HG02571 (cell line): Measurements from ENCODE around the gene SLC6A3.

Experiments
- ATAC-seq: cut with Tn5 transposase; IDR thresholded peaks from one replicate; pipeline ENCODE4 v1.9.1; 2021; ENCODE audit warnings: mild to moderate bottlenecking, moderate library complexity; ENCODE audit not compliant: unreplicated experiment

SLC6A3 gene

DNA sequence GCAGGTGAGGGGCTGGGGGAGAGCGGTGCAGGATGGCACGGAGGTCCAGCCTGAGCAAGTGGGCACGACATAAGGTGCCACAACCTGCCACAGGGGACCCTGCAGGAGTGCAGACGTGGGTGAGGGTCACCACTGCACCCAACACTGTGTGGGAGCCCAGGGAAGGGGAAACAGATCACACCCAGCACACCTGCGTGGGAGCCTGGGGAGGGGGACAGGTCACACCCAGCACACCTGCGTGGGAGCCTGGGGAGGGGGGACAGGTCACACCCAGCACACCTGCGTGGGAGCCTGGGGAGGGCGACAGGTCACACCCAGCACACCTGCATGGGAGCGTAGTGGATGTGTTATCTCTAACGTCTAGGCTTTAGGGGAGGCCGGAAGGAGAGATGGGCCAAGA, 53.0 kb downstream of the SLC6A3 start:
- ATAC-seq: no peak

DNA sequence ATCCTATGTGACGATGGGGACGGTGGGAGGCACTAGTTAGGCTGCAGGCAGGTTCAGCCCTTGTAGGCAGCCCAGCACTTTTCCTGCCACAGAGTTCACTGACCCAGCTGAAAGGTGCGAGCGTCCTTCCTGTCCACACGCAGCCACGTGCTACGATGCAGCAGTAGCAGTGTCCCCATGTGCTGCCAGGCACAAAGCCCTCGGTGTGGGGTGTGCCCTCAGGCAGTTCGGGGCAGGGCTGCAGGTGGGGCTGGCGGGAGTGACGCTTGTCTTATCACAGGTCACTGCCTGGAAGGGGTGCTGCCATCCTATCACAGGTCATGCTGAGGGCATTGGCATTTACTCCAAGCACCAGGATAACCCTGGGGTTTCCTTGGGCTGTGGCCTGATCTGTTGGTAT, 53.5 kb downstream of the SLC6A3 start:
- ATAC-seq: no peak

DNA sequence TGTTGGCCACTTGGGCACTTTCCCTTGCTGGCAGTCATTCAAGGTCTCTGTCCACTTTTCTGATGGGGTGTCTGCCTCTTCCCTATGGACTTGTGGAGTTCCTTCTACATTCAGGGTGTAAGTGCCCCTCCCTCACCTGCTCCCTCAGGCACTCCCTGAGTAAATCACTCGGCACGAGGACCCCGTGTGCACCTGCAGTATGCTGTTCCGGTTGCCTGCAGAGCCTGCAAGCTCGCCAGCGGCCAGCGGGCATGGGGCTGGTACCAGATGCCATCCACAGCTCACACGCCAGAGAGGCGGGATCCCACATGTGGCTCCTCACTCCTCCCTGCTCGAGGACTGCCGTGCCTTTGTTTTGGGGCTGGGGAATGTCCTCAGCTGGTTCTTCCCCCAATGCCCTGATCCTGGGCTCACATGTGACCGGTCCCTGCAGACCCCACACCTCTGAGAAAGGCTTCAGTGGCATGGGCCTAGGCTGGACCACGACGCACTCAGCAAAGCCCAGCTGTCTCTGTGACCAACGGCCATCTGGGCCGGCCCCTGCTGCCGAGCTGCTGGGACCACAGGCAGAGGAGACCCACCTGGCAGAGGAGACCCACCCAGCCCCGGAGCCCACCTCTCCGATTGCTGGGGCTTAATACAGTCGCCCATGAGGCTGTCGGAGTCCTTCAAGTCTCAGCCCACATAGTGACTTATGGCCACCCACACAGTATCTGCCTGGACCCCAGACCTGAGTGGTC, 54.2 kb downstream of the SLC6A3 start:
- no peak for ATAC-seq

DNA sequence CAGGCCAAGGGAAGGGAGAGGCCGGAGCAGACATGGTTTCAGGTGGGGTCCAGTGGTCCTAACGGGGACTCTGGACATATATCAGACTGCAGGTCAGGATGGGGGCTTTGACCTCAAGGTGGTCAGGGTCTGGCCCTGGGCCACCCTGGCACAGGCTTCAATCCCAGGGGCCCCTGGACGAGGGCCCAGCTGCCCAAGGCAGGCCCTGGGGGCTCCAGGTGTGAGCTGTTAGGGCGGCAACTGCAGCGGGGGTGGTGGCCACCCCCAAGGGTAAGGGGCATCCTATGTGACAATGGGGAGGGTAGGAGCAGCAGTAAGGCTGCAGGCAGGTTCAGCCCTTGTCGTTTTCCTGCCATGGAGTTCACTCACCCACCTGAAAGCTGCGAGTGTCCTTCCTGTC, 54.9 kb downstream of the SLC6A3 start:
- ATAC-seq: no peak

DNA sequence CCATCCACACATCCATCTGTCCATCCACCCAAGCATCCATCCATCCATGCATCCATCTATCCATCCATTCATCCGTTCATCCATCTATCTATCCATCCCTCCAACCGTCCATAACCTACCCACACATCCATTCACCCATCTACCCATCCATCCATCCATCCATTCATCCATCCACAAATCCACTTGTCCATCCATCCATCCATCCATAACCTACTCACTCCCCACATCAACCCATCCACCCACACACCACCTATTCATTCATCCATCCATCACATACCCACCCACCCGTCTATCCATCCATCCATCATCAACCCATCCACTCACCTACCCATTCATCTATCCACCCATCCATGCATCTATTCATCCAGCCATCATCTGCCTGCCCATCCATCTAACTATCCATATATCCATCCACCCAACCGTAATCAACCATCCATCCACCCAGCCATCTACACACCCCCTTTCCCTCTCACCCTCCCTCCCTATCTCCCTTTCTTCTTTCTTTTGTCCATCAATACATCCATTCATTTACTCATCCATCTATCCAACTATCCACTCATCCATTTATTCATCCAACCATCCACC, 56.8 kb downstream of the SLC6A3 start:
- ATAC-seq: no peak

DNA sequence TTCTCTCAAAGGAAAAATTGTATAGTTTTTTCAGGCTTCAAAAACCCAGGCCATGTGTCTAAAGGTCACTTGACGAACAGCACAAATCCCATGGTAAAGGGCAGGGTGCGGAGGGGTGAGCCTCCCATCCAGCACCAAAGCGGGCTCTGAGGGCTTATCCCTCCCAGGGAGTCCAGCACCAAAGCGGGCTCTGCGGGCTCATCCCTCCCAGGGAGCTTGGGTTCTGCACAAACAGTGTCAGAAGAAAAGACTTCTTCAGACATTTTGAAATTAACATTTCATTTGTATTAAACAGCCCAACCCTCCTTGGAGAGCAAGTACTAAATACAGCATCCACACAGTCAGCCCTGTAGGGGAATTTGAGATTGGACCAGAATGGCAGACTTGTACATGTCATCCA, 57.4 kb downstream of the SLC6A3 start:
- no peak for ATAC-seq

DNA sequence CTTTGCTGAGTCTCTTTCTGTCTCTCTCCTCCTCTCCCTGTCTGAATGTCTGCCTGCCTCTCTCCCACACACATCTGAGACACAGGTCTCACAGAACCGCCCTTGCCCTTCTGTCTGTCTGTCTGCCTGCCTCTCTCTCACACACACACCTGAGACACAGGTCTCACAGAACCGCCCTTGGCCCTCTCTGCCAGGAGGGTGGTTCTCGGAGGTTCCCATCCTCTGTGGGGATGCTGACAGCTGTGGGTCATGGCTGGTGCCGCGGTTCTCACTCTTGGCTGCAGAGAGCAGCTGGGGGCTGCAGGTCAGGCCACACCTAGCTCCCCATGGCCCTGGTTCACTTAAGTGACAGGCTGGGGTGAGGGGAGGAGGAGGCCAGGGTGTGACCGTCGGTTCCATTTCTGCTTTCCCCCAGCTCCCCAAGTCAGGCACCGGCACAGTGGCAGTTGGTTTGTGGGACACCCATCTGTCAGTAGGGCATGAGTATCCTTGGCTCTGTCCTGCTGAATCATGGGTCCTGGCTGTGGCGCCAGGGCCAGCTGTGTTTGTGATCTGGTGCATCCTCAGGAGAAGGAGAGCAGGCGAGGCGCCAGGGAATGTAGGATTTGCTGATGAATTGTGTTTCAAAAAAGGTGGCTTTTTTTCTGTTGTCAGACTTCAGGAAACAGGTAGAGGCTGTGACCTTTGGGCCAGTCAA, 58.0 kb downstream of the SLC6A3 start:
- ATAC-seq: no peak

DNA sequence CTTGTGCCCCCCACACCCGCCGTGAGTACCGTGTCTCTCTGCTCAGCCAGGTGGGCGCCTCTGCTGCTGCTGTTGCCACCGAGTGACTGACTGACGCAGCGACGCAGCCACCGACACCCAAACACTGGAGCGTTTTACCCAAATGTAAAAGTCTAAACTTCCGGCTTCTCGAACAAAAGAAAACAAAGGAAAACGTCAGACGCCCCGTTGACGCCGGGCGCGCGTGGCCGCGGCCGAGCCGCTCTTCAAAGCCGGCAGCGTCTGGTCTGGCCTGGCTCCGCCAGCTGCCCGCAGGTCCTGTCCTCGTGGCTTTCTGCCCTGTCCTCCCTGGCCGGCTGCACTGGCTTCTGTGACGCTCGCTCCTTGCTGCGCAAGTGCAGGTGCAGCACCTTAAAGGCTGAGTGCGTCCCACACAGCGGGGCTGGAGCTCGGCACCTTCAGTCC, 58.9 kb downstream of the SLC6A3 start:
- peak; percentile 46 for ATAC-seq

DNA sequence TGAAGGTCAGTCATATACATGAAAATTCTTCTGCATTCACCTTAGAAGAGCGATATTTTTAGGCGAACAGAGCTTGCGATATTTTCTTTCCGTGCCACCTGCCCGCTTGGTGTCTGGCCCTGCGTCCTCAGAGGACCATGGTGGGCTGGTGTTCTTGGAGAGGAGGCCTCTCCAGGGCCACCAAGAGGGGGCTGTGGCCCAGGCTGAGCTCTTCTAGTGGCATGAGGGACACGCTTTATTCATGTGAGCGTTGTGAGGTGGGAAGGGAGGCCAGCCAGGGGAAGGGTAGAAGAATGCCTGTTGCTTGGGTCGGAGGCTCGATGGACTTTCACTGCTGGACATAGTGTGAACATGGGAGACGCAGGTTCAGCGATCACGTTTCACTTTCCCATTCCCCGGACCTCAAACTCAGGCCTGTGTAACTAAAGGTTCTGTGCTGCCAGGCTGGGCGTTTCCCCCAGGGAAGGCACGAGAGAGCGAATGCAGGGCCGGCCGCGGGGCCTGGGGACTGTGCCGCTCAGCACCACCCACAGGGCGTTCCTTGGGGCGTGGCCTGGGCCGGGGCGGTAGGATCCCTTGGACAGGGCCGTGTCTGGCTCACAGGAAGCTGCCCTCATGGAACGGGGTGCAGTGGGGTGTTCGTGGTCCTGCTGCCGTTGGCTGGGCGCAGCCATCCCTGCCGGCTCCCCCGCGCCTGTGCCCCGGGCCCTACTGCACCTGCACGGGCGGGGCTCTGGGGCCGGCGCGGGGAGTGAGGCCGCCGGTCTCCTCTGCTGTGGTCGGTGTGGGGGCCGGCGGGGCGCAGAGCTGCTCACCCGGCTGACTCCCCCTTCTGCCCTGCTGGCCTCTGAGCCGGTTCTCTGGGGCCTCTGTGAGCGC, 59.6 kb downstream of the SLC6A3 start:
- ATAC-seq: peak; percentile 90

DNA sequence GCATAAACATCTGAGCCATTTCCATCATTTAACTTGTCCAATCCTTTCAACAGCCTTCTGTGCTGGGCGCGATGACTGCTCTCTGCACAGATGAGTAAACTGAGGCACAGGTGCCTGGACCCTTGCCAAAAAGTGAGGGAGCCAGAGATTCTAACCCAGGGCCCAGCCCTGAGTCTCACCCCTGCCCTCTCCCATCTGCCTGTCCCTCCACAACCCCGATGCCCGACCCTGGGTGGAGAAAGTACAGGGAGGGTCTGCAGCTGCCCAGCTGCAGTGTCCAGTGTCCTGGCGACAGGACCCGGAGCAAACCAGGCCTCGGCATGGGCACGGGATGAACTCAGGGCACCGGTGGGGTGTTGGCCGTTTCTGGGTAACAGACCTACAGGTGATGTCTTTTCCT, 60.7 kb downstream of the SLC6A3 start:
- no peak for ATAC-seq

DNA sequence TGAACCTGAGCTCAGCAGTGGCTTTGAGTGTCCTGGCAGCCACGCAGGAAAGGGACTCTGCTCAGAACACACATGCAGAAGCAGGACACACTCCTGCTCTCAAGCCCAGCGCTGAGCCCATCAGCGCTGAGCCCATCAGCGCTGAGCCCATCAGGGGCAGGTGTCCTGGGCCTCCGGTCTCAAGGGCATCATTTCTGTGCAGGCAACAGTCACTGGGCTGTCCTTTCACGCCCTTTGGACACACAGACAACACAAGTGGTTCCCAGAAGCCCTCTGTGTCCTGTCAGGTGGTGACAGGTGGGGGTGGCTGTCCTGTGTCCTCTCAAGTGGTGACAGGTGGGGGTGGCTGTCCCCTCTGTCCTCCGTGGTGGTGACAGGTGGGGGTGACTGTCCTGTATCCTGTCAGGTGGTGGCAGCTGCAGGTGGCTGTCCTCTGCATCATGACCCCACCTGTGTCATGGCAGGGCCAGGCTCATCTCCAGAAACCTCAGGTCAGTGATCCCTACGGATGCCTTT, 61.3 kb downstream of the SLC6A3 start:
- ATAC-seq: no peak

DNA sequence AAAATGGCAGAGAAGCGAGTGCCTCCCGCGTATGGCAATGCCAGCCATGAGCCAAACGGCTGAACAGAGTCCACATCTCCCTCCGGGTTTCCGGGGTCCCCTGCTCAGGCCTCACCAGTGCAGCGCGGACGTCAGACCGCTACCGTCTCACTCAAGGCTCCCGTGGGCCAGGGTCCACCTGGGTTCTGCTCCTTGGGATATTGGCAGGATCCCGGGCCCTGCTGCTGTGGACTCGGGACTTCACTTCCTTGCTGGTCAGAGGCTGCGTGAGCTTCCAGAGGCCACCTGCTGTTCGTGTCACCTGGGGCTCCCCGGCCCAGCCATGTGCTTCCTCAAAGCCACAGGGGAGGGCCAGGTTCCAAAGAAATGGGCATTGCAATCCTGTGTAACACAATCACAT, 61.9 kb downstream of the SLC6A3 start:
- ATAC-seq: no peak

DNA sequence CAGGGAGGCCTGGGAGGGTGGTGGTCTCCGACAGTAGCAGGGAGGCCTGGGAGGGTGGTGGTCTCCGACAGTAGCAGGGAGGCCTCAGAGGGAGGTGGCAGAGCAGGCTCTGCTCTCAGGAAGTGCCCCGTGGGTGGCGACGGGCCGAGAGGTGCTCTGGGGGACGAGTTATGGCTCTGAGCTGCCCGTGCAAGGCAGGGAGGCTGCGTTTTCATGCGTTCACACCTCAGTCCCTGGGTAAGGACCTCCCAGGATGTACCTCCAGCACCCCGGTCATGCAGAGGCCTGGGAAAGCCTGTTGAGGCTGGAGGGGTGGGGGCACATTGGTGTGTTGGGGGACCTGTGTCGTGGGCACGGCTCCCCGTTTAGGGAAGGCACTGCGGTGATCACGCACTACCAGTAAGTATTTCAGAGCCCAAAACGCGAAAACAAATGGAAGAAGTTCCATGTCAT, 63.0 kb downstream of the SLC6A3 start:
- ATAC-seq: no peak

DNA sequence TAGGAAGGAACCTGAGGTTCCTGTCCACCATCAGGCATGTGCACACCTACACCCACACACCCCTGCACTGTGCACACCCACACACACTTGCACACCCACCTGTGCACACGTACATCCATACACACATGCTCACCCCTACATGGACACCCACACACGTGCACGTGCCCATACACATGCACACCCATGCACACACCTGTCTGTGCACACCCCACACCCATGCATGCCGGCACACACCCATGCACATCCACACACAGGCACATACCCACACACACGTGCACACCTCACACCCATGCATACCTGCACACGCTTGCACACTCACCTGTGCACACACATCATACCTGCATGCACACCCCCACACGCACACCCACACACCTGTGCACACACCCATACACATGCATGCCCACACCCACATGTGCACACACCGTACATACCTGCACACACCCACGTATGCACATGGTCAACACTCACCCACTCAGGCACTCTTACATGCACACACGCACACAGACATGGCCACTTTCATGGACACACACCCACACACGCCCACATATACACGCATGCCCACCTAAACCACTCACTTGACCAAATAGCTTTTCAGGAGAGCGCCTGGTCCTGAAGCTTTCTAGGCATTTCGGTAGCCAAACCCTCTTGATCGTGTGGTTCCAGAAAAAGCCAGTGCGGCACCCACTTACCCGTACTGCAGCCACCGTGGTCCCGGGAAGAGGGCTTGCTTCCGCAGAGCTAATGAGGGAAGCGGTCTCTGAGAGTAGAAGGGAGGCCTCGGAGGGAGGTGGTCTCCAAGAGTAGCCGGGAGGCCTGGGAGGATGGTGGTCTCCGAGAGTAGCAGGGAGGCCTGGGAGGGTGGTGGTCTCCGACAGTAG, 63.6 kb downstream of the SLC6A3 start:
- no peak for ATAC-seq

DNA sequence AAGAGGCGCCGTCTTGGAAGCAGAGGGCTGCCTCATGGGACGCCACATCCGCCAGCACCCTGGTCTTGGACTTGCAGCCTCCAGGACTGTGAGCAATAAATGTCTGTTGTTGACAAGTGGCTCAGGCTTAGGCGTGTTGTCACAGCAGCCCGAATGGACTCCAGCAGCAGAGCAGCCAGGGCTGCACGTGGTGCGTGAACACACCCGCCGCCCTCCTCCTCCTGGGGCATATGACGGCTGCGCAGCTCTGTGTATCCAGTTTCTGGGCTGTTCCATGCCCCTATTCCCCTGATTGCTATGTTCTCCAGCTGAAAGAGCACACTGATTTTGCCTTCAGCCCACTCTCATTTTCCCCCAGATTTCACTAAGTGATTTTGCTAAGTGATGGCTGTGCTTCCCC, 64.3 kb downstream of the SLC6A3 start:
- no peak for ATAC-seq

DNA sequence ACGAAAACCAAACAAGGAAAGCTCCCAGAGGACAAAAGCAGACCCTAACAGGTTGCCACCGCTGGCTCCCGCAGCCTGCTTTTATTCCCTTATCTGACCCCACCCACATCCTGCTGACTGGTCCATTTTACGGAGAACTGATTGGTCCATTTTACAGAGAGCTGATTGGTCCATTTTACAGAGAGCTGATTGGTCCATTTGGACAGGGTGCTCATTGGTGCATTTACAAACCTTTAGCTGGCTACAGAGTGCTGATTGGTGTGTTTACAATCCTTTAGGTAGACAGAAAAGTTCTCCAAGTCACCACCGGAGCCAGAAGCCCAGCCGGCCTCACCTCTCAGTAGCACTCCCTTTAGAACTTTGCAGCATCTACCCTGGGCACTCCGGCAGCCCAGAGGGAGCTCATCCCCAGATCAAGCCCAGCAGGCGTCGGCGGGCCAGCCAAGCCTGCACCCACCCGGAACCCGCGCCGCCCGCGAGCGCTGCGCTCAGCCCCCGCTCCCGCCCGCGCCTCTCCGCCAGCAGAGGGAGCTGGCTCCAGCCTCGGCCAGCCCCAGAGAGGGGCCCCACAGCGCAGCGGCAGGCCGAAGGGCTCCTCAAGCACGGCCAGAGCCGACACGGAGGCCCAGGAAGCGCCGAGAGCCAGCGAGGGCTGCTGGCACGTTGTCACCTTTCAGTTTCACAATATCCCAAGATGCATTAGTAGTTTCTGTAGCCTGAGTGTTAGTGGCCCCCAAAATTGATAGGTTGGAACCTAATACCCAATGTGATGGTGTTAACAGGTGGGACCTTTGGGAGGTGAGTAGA, 65.0 kb downstream of the SLC6A3 start:
- peak; percentile 66 for ATAC-seq

DNA sequence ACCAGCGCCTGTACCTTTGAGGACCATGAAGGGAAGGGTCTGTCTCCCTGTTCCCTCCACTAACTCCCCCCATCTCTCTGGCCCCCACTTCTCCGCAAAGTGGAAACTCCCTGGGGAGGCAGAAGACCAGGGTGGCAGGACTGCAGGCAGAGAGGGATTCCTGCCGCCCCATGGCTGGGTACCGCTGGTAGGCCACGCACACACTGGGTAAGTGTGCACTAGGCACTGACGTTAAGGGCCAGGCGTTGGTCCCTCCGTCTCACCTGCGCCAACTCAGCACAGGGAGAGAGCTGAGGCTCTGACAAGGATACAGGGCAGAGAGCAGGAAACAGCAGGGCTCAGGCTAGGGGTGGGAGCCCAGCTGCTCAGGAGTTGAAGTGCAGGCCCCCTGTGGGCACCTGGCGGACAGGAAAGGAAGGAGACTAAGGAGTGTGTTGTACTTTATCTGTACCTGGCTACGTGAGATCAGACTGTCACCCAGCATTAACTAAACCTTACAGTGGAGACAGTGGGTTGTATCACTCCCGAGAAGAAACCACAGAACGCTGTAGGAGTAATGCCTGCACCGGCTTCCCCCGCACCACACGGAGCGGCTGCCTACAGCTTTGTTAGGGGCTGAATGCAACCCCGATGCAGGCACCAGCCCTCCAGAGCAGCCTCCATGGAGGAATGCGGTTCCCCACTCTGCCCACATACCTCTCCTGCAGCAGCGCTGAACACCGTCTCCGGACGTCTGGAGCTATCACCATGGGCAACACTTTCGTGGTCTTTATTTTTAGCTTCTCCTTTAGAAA, 66.2 kb downstream of the SLC6A3 start:
- ATAC-seq: no peak

DNA sequence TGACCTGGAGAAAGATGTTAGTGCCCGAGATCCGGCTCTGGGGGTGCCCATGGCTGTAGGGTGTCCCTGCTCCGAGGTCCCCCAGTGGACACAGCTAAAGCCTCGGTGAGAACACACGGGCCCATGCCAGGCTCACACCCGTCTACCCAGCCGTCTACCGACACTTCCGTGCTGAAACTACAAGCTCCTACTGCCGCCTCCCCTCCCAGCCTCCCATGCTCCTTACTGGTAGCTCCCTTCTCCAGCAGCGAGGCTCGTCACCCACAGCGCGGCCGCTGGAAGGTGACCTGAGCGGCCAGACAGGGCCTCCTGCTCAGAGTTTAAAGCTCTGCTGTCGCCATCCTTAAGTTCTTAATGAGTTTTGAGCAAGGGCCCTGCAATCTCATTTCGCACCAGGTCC, 67.1 kb downstream of the SLC6A3 start:
- ATAC-seq: no peak
